ENCODE results near the gene OSBPL2.

OSBPL2 gene

DNA sequence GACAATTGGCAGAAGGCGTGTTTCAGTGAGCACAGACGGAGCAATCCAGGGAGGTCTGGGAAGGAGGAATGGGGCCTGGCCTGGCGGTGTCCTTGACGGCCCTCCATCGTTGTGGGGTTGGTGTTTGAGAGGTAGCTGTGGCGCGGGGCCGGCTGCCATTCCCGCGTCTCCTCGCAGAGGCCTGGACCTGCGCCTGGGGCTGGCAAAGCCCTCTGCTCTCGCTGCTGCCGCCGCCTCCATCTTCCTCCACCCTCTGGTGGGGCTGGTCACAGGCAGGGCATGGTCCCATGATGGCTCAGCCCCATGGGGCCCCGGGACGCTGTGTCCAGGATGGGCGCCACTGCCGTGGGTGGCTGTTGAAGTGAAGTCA is 7.6 kb downstream of the OSBPL2 start:
- H3K4me3 ChIP-seq (replicated peaks; ENCODE audit: low read depth, low read length): no peak overlapping the region
- DNase-seq (ENCODE audit: extremely low read depth, low read depth): no peak

DNA sequence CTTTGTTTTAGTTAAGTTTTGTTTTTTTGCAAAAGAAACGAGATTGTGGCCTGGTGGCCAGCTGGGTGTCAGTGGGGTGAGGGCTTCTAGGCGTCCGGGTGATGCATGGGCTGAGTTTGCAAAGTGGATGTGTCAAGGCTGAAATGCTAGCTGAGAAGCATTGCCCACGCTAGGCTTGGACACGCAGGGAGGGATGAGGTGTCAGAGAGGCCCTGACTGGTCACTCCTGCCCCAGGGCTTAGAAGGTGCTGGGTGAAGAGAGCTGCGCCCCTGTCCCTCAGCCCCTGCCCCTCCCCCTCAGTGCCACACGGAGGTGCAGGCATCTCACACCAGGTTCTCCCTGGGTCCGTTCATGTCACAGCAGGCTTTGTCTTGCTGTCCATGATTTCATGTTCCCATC is 8.1 kb downstream of the OSBPL2 start:
- H3K4me3 ChIP-seq (replicated peaks; ENCODE audit: low read depth, low read length): no peak overlapping the region
- TF ChIP-seq, protein P1, sequence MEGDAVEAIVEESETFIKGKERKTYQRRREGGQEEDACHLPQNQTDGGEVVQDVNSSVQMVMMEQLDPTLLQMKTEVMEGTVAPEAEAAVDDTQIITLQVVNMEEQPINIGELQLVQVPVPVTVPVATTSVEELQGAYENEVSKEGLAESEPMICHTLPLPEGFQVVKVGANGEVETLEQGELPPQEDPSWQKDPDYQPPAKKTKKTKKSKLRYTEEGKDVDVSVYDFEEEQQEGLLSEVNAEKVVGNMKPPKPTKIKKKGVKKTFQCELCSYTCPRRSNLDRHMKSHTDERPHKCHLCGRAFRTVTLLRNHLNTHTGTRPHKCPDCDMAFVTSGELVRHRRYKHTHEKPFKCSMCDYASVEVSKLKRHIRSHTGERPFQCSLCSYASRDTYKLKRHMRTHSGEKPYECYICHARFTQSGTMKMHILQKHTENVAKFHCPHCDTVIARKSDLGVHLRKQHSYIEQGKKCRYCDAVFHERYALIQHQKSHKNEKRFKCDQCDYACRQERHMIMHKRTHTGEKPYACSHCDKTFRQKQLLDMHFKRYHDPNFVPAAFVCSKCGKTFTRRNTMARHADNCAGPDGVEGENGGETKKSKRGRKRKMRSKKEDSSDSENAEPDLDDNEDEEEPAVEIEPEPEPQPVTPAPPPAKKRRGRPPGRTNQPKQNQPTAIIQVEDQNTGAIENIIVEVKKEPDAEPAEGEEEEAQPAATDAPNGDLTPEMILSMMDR (IDR thresholded peaks at IDR 0.05; ENCODE audit: low read depth, low read length, missing control alignments): no peak
- no peak for DNase-seq (ENCODE audit: extremely low read depth, low read depth)

More for the DNA sequence above, 7.6 kb downstream of the OSBPL2 start:
- TF ChIP-seq, protein P1 (IDR thresholded peaks at IDR 0.05; ENCODE audit: low read depth, low read length, missing control alignments): no peak

DNA sequence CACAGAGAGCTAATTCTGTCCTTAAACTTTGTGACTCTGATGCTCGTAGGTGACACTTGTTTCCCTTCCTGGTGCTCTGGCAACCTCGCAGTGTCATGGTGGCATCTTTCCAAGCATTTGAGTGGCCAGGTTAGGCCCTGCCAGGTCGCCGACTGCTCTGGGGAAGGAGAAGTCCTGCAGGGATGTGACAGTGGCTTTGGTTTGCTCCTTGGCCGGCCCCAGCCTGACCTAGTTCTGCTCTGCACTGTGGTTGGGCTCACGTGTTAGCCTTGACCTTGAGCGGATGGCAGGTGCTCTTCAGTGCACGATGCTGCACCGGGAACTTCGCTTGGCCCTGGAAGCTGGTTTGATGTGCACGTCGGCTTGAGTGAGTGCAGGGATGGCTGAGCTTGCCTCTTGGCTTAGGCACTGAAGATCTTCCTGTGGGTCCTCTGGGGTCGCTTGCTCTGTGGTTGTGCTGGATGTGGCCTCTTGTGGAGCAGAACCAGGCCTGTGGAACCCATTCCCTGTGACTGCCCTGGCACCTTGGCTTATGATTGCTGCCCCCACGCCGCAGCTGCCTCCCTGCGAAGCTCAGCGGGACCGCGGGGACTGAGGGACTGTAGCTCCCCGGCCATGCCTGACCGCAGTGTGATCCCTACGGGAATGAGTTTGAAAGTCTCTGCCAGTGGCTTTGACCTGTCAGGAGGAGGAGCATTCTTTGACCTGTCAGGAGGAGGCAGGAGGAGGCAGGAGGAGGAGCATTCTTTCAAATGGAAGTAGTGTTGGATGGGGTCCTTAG is 8.7 kb downstream of the OSBPL2 start:
- TF ChIP-seq, protein P1 (IDR thresholded peaks at IDR 0.05; ENCODE audit: low read depth, low read length, missing control alignments): no peak
- no peak for DNase-seq (ENCODE audit: extremely low read depth, low read depth)
- no peak overlapping the region for H3K4me3 ChIP-seq (replicated peaks; ENCODE audit: low read depth, low read length)

DNA sequence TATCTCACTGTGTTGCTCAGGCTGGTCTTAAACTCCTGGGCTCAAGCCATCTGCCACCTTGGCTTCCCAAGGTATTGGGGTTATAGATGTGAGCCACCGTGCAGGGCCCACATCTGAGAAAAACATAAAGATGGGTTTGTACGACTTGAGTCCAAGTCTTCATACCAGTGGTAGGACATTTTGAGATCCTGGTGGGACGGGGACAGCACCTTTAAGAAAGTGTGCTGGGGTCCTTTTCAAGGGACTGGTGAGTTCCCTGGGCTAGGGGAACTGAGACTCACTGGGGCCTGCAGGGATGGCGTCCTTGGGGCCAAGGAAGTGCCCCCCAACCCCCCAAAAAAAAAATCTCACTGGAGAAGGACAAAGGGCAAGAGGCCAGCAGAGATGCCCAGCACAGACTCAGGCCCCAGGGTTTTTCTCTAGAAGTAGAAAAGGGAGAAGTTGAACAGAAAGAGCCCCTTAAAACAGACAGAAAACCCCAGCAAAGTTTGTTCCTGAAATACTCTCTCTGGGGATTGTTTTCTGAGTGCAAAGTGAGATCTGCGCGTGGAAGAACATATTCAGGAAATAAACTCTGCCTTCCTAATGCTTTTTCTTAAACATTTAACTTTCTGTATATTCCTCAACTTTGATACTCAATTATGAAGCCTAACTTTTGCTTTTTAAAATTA is 10.7 kb downstream of the OSBPL2 start:
- DNase-seq (ENCODE audit: extremely low read depth, low read depth): no peak
- H3K4me3 ChIP-seq (replicated peaks; ENCODE audit: low read depth, low read length): no peak overlapping the region
- TF ChIP-seq, protein P1 (IDR thresholded peaks at IDR 0.05; ENCODE audit: low read depth, low read length, missing control alignments): no peak

DNA sequence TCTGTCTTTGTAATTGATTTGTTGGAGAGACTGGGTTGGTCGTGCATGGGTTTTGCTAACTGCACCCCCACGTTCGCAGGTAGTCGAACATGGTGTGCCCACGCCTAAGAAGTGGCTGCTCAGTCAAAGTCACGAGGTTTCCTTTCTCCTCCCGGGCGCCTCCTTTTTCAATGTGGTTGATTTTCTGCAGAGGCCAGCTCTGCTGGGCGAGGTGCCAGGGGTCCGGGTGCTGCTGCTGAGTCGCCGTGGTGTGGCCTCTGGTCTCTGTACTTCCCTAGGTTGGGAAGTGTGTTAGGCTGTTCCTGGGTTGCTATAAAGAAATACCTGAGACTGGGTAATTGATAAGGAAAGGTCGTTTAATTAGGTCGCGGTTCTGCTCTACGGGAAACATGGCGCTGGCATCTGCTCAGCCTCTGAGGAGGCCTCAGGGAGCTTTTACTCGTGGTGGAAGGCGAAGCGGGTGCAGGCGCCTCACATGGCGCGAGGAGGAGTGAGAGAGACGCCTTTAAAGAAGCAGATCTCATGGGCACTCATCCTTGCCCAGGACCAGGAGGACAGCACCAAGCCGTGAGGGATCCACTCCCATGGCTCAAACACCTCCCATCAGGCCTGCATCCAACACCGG is 14.1 kb downstream of the OSBPL2 start:
- no peak for DNase-seq (ENCODE audit: extremely low read depth, low read depth)
- H3K4me3 ChIP-seq (replicated peaks; ENCODE audit: low read depth, low read length): no peak overlapping the region
- TF ChIP-seq, protein P1 (IDR thresholded peaks at IDR 0.05; ENCODE audit: low read depth, low read length, missing control alignments): no peak

DNA sequence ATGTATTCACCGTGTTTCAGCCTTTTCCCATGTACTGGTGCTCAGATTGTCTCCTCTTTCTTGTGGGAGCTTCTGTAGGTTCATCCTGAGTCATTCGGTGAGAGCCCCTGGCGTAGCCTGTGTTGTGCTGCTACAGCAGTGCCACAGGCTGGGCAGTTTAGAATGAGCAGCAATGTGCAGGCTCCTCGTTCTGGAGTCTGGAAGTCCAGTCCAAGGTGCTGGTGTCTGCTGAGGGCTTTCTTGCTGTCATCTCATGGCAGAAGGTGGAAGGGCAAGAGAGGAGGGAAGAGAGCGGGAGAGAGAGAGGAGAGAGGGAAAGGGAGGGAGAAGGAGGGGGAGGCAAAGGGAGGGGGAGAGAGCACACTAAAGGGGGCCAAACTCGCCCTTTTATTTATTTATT is 15.1 kb downstream of the OSBPL2 start:
- TF ChIP-seq, protein P1 (IDR thresholded peaks at IDR 0.05; ENCODE audit: low read depth, low read length, missing control alignments): no peak
- no peak for DNase-seq (ENCODE audit: extremely low read depth, low read depth)
- no peak overlapping the region for H3K4me3 ChIP-seq (replicated peaks; ENCODE audit: low read depth, low read length)

Measured in HFF-Myc (cell line).